HCT116 (cell line): ENCODE results near the gene ATF7. TPM values are rescaled to one million over a fixed set of nuclear protein-coding genes. Genes with fewer than 3 reads are reported as not detected.

ENCODE experiments used
- ATAC-seq: fragments of 200-7000 bp; cut with Tn5 transposase; 2 replicates; pipeline ENCODE4 v1.9.1; 2020; ENCODE audit warnings: mild to moderate bottlenecking, moderate library complexity
- BruUV-seq: library from RNA; stranded (reverse); fragments of 400-500 nt; replicated peaks from 2 replicates; lab custom pipeline; 2021; lab: Mats Ljungman, UMichigan
- CTCF ChIA-PET: fragments of 300-600 bp; sonication (Branson Sonifier 250); formaldehyde crosslinking; loops from one replicate; lab custom pipeline; 2021; ENCODE audit warnings: antibody characterized with exemption; lab: Charles Lee
- POLR2A ChIA-PET: fragments of 300-600, 350-600 bp; sonication (Branson Sonifier 250); formaldehyde crosslinking; loops from one replicate; lab custom pipeline; 2021; ENCODE audit warnings: antibody characterized with exemption; lab: Charles Lee
- RAD21 ChIA-PET, 2 experiments: fragments of 300-600 bp; sonication (Branson Sonifier 250); formaldehyde crosslinking; loops; one replicate each; lab custom pipeline; 2023; ENCODE audit warnings: low total read pairs in 2 of 2; ENCODE audit not compliant: uncharacterized antibody in 2 of 2, unreplicated experiment in 2 of 2, low non-redundant PET in 1 of 2; lab: Charles Lee
- DNase-seq: peaks from one replicate; pipeline ENCODE4 v3.0.0-alpha.2; 2010; ENCODE audit warnings: low read depth, low spot score
- H2AFZ ChIP-seq: fragments of 200-600 bp; shearing (Covaris generic), sonication (generic); 2 replicates; pipeline ENCODE4 v1.6.1; 2017; ENCODE audit warnings: low read depth, mixed run types, mixed read lengths, antibody characterized with exemption, low read length; ENCODE audit not compliant: poor library complexity, severe bottlenecking
- H3K27ac ChIP-seq: 2 replicates; pipeline ENCODE4 v1.5.1; 2012; ENCODE audit warnings: low read depth, low read length
- H3K27me3 ChIP-seq: fragments of 200-600 bp; sonication (generic); 2 replicates; pipeline ENCODE4 v1.6.1; 2016; ENCODE audit warnings: mixed run types, low read length, mixed read lengths; ENCODE audit not compliant: insufficient read depth
- H3K36me3 ChIP-seq, 2 experiments: fragments of 200-500 bp in 1 of 2; fragments of 200-600 bp in 1 of 2; sonication (Bioruptor generic) in 1 of 2; sonication (generic) in 1 of 2; 2 replicates each; pipeline versions ENCODE4 v1.5.1 to v1.6.1; 2014 to 2016; ENCODE audit warnings: low read length in 2 of 2, inconsistent platforms in 1 of 2, mixed read lengths in 1 of 2, mixed run types in 1 of 2; ENCODE audit not compliant: insufficient read depth in 2 of 2, control insufficient read depth in 1 of 2
- H3K4me1 ChIP-seq, 2 experiments: fragments of 200-600 bp in 1 of 2; sonication (generic) in 1 of 2; 2 replicates each; pipeline versions ENCODE4 v1.5.1 to v1.6.1; 2012 to 2017; ENCODE audit warnings: low read length in 2 of 2, inconsistent platforms in 1 of 2, mild to moderate bottlenecking in 1 of 2, mixed read lengths in 1 of 2, mixed run types in 1 of 2, moderate library complexity in 1 of 2; ENCODE audit not compliant: insufficient read depth in 2 of 2, control insufficient read depth in 1 of 2
- H3K4me2 ChIP-seq: fragments of 200-600 bp; sonication (generic); 2 replicates; pipeline ENCODE4 v1.6.1; 2017; ENCODE audit warnings: mixed run types, low read length, mixed read lengths
- H3K4me3 ChIP-seq, 2 experiments: fragments of 200-600 bp in 1 of 2; sonication (generic) in 1 of 2; replicated peaks in 1 of 2; 2 replicates each; pipeline ENCODE4 v1.5.1; 2011 to 2016; ENCODE audit warnings: low read length in 2 of 2, control low read depth in 1 of 2, low read depth in 1 of 2, mild to moderate bottlenecking in 1 of 2, mixed read lengths in 1 of 2, mixed run types in 1 of 2
- H3K79me2 ChIP-seq: fragments of 200-600 bp; sonication (generic); 2 replicates; pipeline ENCODE4 v1.6.1; 2017; ENCODE audit warnings: mild to moderate bottlenecking, mixed run types, low read length, moderate library complexity, mixed read lengths; ENCODE audit not compliant: insufficient read depth
- H3K9ac ChIP-seq: fragments of 200-600 bp; sonication (generic); 2 replicates; pipeline ENCODE4 v1.6.1; 2016; ENCODE audit warnings: low read length, mixed read lengths
- H3K9me2 ChIP-seq: fragments of 200-600 bp; sonication (generic), shearing (Covaris generic); 2 replicates; pipeline ENCODE4 v1.6.1; 2017; ENCODE audit warnings: mixed run types, mild to moderate bottlenecking, moderate library complexity; ENCODE audit not compliant: insufficient read depth
- H3K9me3 ChIP-seq, 2 experiments: fragments of 200-500 bp in 1 of 2; fragments of 200-600 bp in 1 of 2; sonication (Bioruptor generic) in 1 of 2; sonication (generic) in 1 of 2; 2 replicates each; pipeline ENCODE4 v1.6.1; 2014 to 2017; ENCODE audit warnings: low read length in 2 of 2, mixed read lengths in 2 of 2, inconsistent platforms in 1 of 2, low read depth in 1 of 2, mild to moderate bottlenecking in 1 of 2, mixed run types in 1 of 2, moderate library complexity in 1 of 2; ENCODE audit not compliant: control insufficient read depth in 1 of 2, insufficient read depth in 1 of 2
- H4K20me1 ChIP-seq: fragments of 200-600 bp; sonication (generic), shearing (Covaris generic); 2 replicates; pipeline ENCODE4 v1.6.1; 2017; ENCODE audit warnings: mixed run types, mild to moderate bottlenecking, moderate library complexity; ENCODE audit not compliant: insufficient read depth
- CEBPB ChIP-seq: IDR thresholded peaks from 2 replicates; pipeline ENCODE4 v1.6.1; 2012; ENCODE audit warnings: low read depth
- EGR1 ChIP-seq: IDR thresholded peaks from 2 replicates; pipeline ENCODE4 v1.6.1; 2012; ENCODE audit warnings: low read depth
- ELF1 ChIP-seq: IDR thresholded peaks from 2 replicates; pipeline ENCODE4 v1.6.1; 2012; ENCODE audit warnings: low read depth, borderline replicate concordance
- EZH2 ChIP-seq: fragments of 200-600 bp; sonication (generic); IDR thresholded peaks from 2 replicates; pipeline ENCODE4 v1.6.1; 2017; ENCODE audit warnings: antibody characterized with exemption, mixed run types
- EZH2phosphoT487 ChIP-seq: fragments of 200-600 bp; IDR thresholded peaks from 2 replicates; pipeline ENCODE4 v1.6.1; 2018; ENCODE audit warnings: antibody characterized with exemption, borderline replicate concordance
- JUND ChIP-seq: IDR thresholded peaks from 2 replicates; pipeline ENCODE4 v1.6.1; 2012
- POLR2AphosphoS5 ChIP-seq: IDR thresholded peaks from 2 replicates; pipeline ENCODE4 v1.6.1; 2011; ENCODE audit warnings: mild to moderate bottlenecking, low read depth, low read length, moderate library complexity
- RAD21 ChIP-seq: IDR thresholded peaks from 2 replicates; pipeline ENCODE4 v1.6.1; 2012; ENCODE audit warnings: low read depth, mild to moderate bottlenecking
- SP1 ChIP-seq: IDR thresholded peaks from 2 replicates; pipeline ENCODE4 v1.6.1; 2012; ENCODE audit warnings: low read depth
- YY1 ChIP-seq: IDR thresholded peaks from 2 replicates; pipeline ENCODE4 v1.6.1; 2011; ENCODE audit warnings: low read length, low read depth, moderate library complexity, mild to moderate bottlenecking; ENCODE audit not compliant: insufficient replicate concordance; ENCODE audit errors: extremely low read depth
- intact Hi-C: fragments of 100-400 bp; cut with micrococcal nuclease; formaldehyde crosslinking; loops from 2 replicates; pipeline ENCODE4 v1.10.0; 2022
- total RNA-seq: library from RNA; stranded (reverse); gene quantifications from one replicate; pipeline ENCODE4 v1.2.1, GENCODE V29; 2021; ENCODE audit not compliant: unreplicated experiment
- TF ChIP-seq, protein P1 (sequence below): IDR thresholded peaks from 2 replicates; pipeline ENCODE4 v1.6.1; 2011; ENCODE audit warnings: mild to moderate bottlenecking, low read length, moderate library complexity; ENCODE audit not compliant: insufficient replicate concordance; ENCODE audit errors: extremely low read depth

ATF7 gene
- total RNA-seq, 1 experiment from 2014 or later, result 24.0 TPM

DNA sequence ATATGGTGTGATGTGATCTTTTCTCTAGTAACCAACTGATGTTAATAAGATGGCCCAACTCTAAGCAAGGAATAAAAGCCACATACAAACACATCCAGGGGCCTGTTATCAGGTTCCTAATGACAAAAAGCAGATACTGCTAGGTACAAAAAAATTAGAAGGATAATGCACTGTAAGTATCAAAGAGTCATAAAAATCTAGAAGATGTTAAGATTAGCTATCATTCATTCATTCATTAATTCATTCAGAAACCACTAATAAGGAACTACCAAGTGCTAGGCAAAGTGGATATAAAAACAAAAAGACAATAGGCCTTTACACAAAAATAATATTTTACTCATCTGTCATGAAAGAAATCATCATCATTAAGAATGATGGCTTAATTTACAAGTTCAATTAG lies 21.6 kb downstream of the ATF7 start:
- Histone ChIP-seq H3K9me2 (no peaks in the 10 kb centered on the region), H3K4me3 (no peak overlapping the region), H2AFZ (no peak overlapping the region), H3K36me3 (no peaks in the 10 kb centered on the region), H3K9ac (no peak overlapping the region), H3K4me1 (no peaks in the 10 kb centered on the region), H3K79me2 (peaks cover 10% of the 10 kb centered on the region), H4K20me1 (peaks cover 3% of the 10 kb centered on the region; the same call in 1 of the 2 replicates), H3K27ac (no peak overlapping the region), H3K4me2 (no peak overlapping the region), H3K9me3 (no peaks in the 10 kb centered on the region), H3K27me3 (no peaks in the 10 kb centered on the region)
- DNase-seq, result no peak
- TF ChIP-seq SP1 (no peak), CEBPB (no peak), EZH2phosphoT487 (no peak), ELF1 (no peak), RAD21 (no peak), EZH2 (no peak), YY1 (no peak), JUND (no peak), POLR2AphosphoS5 (no peak), EGR1 (no peak)
- TF ChIP-seq, protein P1, sequence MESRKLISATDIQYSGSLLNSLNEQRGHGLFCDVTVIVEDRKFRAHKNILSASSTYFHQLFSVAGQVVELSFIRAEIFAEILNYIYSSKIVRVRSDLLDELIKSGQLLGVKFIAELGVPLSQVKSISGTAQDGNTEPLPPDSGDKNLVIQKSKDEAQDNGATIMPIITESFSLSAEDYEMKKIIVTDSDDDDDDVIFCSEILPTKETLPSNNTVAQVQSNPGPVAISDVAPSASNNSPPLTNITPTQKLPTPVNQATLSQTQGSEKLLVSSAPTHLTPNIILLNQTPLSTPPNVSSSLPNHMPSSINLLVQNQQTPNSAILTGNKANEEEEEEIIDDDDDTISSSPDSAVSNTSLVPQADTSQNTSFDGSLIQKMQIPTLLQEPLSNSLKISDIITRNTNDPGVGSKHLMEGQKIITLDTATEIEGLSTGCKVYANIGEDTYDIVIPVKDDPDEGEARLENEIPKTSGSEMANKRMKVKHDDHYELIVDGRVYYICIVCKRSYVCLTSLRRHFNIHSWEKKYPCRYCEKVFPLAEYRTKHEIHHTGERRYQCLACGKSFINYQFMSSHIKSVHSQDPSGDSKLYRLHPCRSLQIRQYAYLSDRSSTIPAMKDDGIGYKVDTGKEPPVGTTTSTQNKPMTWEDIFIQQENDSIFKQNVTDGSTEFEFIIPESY, result no peak
- no TSS peak for BruUV-seq
- intact Hi-C loops, result no loop called here
- ChIA-PET RAD21 (no interaction called here), POLR2A (no interaction called here), CTCF (interaction anchor here (0.9 kb wide), 1 partner anchor 153 kb away, joined by 3 read pairs; no protein-coding TSS in a partner anchor)
- no peak for ATAC-seq
